HEK293T (cell line): Measurements from ENCODE around the gene MUC4.
"Not testable (repeated sequence)": the region's sequence is repeated elsewhere in the genome, so short reads cannot be mapped to it uniquely, and the experiment has no call there.

Experiments used
- CTCF ChIA-PET: fragments of 350-600 bp; formaldehyde crosslinking; extraction: SDS; loops from one replicate; lab custom pipeline; 2021; ENCODE audit warnings: antibody characterized with exemption, inconsistent platforms; lab: Yijun Ruan, JAX
- POLR2A ChIA-PET: fragments of 350-600 bp; formaldehyde crosslinking; extraction: SDS; loops from one replicate; lab custom pipeline; 2020; ENCODE audit warnings: antibody characterized with exemption, inconsistent platforms; lab: Yijun Ruan, JAX
- DNase-seq: peaks from one replicate; pipeline ENCODE4 v3.0.0; 2012; ENCODE audit warnings: mixed read lengths; ENCODE audit errors: extremely low spot score
- ARNT ChIP-seq: fragments of 450-650 bp; IDR thresholded peaks from 2 replicates; pipeline ENCODE4 v1.6.1; 2017; ENCODE audit warnings: mild to moderate bottlenecking
- BHLHE40 ChIP-seq: fragments of 450-650 bp; IDR thresholded peaks from 2 replicates; pipeline ENCODE4 v1.6.1; 2016; ENCODE audit warnings: mild to moderate bottlenecking, moderate library complexity, borderline replicate concordance
- CTBP1 ChIP-seq: fragments of 450-650 bp; IDR thresholded peaks from 2 replicates; pipeline ENCODE4 v1.6.1; 2016; ENCODE audit warnings: borderline replicate concordance
- ELF4 ChIP-seq: fragments of 450-650 bp; IDR thresholded peaks from 2 replicates; pipeline ENCODE4 v1.6.1; 2017; ENCODE audit warnings: antibody characterized with exemption
- FOXA1 ChIP-seq: fragments of 450-650 bp; IDR thresholded peaks from 2 replicates; pipeline ENCODE4 v1.6.1; 2016; ENCODE audit warnings: mild to moderate bottlenecking
- FOXK2 ChIP-seq: fragments of 450-650 bp; IDR thresholded peaks from 2 replicates; pipeline ENCODE4 v1.6.1; 2016; ENCODE audit warnings: mild to moderate bottlenecking
- FOXM1 ChIP-seq: fragments of 450-650 bp; IDR thresholded peaks from 2 replicates; pipeline ENCODE4 v1.6.1; 2017; ENCODE audit warnings: mild to moderate bottlenecking, borderline replicate concordance
- HDGF ChIP-seq: fragments of 450-650 bp; IDR thresholded peaks from 2 replicates; pipeline ENCODE4 v1.6.1; 2017; ENCODE audit warnings: antibody characterized with exemption, borderline replicate concordance
- L3MBTL2 ChIP-seq: fragments of 450-650 bp; conservative IDR thresholded peaks from 2 replicates; pipeline ENCODE4 v1.6.1; 2016; ENCODE audit warnings: mild to moderate bottlenecking
- LEF1 ChIP-seq: fragments of 450-650 bp; IDR thresholded peaks from 2 replicates; pipeline ENCODE4 v1.6.1; 2017; ENCODE audit warnings: mild to moderate bottlenecking, borderline replicate concordance
- NFRKB ChIP-seq: fragments of 450-650 bp; IDR thresholded peaks from 2 replicates; pipeline ENCODE4 v1.6.1; 2016; ENCODE audit warnings: mild to moderate bottlenecking, moderate library complexity
- SP1 ChIP-seq: fragments of 450-650 bp; IDR thresholded peaks from 2 replicates; pipeline ENCODE4 v1.6.1; 2017
- SUZ12 ChIP-seq: fragments of 450-650 bp; IDR thresholded peaks from 2 replicates; pipeline ENCODE4 v1.6.1; 2016; ENCODE audit warnings: mild to moderate bottlenecking
- TARDBP ChIP-seq: fragments of 450-650 bp; IDR thresholded peaks from 2 replicates; pipeline ENCODE4 v1.6.1; 2016
- ZNF384 ChIP-seq: fragments of 450-650 bp; IDR thresholded peaks from 2 replicates; pipeline ENCODE4 v1.6.1; 2016
- TF ChIP-seq, protein P1 (sequence below): fragments of 450-650 bp; IDR thresholded peaks from 2 replicates; pipeline ENCODE4 v1.6.1; 2016

Gene MUC4

DNA sequence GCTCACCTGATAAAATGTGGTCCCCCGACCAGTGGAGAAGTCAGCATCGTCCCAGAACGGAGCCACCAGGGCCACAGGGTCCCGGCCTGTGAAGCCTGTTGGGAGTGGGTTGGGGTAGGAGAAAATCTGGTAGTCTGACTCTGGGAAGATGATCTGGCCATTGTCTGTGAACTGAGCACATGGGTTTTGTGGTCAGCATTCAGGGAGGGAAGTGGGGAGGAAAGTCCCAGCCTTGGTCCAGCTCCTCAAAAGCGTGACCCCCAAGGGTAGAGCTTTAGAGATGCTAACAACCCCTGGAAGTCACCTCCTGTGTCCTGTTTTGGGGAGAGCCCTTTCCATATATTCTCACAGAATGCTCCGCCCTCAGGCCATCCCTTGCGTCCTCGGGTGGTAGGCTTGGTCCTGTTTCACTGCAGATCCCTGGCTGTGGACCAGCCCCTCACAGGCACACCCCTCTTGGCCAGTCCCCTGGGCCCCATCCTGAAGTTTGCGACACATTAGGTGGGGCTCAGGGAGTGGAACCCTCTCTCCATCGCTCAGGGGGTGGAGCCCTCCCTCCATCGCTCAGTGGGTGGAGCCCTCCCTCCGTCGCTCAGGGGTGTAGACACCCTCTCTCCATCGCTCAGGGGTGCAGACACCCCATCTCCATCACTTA, 40.0 kb downstream of the MUC4 start:
- POLR2A ChIA-PET: no interaction called here
- no peak for TF ChIP-seq ZNF384
- no peak for TF ChIP-seq ARNT
- no peak for TF ChIP-seq SP1
- TF ChIP-seq BHLHE40: no peak
- TF ChIP-seq CTBP1: no peak
- TF ChIP-seq FOXM1: no peak
- TF ChIP-seq FOXA1: no peak
- no peak for TF ChIP-seq L3MBTL2
- TF ChIP-seq FOXK2: no peak
- TF ChIP-seq ELF4: no peak

DNA sequence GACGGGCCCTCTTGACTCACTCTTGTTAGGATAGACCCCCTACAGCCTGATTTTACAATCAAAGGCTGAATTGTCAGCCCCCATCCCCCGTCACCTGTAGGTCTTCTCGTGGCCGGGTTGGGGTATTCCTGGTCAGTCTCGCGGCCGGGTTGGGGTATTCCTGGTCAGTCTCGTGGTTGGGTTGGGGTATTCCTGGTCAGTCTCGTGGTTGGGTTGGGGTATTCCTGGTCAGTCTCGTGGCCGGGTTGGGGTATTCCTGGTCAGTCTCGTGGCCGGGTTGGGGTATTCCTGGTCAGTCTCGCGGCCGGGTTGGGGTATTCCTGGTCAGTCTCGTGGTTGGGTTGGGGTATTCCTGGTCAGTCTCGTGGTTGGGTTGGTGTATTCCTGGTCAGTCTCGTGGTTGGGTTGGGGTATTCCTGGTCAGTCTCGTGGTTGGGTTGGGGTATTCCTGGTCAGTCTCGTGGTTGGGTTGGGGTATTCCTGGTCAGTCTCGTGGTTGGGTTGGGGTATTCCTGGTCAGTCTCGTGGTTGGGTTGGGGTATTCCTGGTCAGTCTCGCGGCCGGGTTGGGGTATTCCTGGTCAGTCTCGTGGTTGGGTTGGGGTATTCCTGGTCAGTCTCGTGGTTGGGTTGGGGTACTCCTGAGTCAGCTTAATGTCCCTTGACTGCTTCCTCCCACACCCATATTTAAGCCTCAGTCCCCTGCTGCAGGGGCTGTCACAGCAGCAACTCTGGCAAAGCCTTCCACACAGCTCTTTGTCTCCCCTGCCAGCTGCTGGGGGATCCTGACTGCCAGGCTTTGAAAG, 40.7 kb downstream of the MUC4 start:
- POLR2A ChIA-PET, DNase-seq, CTCF ChIA-PET: not testable (repeated sequence)

More for the DNA sequence above, 40.0 kb downstream of the MUC4 start:
- CTCF ChIA-PET: no interaction called here
- no peak for DNase-seq

- ChIA-PET CTCF (no interaction called here), POLR2A (no interaction called here)
- no peak for DNase-seq
- TF ChIP-seq ELF4 (no peak), SUZ12 (no peak), FOXM1 (no peak)
These were observed 41.5 kb downstream of the MUC4 start for GRCh38 chr3:195770081-195770840.

DNA sequence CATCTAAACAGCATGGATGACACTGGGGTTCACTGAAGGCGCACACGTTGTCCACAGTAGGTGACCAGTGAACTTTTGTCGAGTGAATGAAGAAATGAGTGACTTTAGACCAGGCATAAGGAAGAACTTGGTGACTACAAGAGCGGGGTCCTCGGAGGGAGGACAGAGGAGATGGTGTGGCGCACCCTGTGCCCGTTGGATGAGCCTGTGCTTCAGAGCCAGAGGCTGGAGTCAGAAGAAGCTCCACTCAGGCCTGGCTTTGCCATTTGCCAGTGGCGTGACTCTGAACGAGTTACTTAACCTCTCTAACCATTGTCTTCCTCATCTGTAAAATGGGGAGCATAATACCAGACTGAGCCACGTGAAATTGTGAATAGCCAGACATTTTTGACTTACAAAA, 42.2 kb downstream of the MUC4 start:
- TF ChIP-seq SUZ12: no peak
- no peak for TF ChIP-seq TARDBP
- no peak for TF ChIP-seq HDGF
- TF ChIP-seq ARNT: no peak
- TF ChIP-seq LEF1: no peak
- TF ChIP-seq FOXK2: no peak
- no peak for TF ChIP-seq SP1

GRCh38 chr3:195768831-195769303, 42.9 kb downstream of the MUC4 start:
- POLR2A ChIA-PET: no interaction called here
- DNase-seq: no peak
- TF ChIP-seq ZNF384 (no peak), SUZ12 (no peak), L3MBTL2 (no peak), FOXK2 (no peak), ARNT (no peak), SP1 (no peak), NFRKB (no peak), HDGF (no peak), FOXA1 (no peak)
- CTCF ChIA-PET: no interaction called here

More for the DNA sequence above, 42.2 kb downstream of the MUC4 start:
- ChIA-PET POLR2A (no interaction called here), CTCF (no interaction called here)
- no peak for DNase-seq

DNA sequence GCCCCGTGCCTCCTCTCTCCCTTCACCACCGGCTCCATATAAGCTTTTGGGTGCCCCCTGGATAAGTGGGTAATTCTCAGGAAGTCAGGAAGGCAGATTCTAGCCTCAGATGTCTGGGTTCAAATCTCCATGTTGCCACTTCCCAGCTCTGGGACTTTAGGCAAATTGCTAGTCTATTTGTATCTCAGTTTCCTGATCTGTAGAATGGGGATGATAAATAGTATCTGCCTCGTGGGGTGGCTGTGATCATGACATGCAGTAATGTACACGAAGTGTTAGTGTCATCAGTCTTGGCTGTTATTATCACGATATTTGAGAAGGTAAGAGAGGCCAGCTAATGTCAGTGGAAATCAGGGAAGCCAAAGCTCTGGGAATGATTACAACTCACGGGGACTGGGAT, 43.3 kb downstream of the MUC4 start:
- no peak for TF ChIP-seq ELF4
- no peak for TF ChIP-seq FOXK2
- TF ChIP-seq FOXA1: no peak
- TF ChIP-seq HDGF: no peak
- no peak for TF ChIP-seq L3MBTL2
- no peak for TF ChIP-seq FOXM1
- no peak for TF ChIP-seq ZNF384
- no peak for TF ChIP-seq BHLHE40
- TF ChIP-seq CTBP1: no peak
- TF ChIP-seq, protein P1, sequence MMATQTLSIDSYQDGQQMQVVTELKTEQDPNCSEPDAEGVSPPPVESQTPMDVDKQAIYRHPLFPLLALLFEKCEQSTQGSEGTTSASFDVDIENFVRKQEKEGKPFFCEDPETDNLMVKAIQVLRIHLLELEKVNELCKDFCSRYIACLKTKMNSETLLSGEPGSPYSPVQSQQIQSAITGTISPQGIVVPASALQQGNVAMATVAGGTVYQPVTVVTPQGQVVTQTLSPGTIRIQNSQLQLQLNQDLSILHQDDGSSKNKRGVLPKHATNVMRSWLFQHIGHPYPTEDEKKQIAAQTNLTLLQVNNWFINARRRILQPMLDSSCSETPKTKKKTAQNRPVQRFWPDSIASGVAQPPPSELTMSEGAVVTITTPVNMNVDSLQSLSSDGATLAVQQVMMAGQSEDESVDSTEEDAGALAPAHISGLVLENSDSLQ: no peak
- no peak for TF ChIP-seq TARDBP
- TF ChIP-seq SP1: no peak
- ChIA-PET CTCF (no interaction called here), POLR2A (no interaction called here)
- no peak for DNase-seq

- DNase-seq: no peak
- CTCF ChIA-PET: no interaction called here
- TF ChIP-seq TARDBP: no peak
- TF ChIP-seq SUZ12: no peak
- no peak for TF ChIP-seq ELF4
- TF ChIP-seq, protein P1: no peak
- POLR2A ChIA-PET: no interaction called here
These were observed 43.9 kb downstream of the MUC4 start for GRCh38 chr3:195767792-195768191.
